HG02852 (cell line): ENCODE results near the gene HDAC8.
A peak's percentile ranks its signal among the peaks of the same experiment; 100 is the strongest.

Experiments used
- ATAC-seq: cut with Tn5 transposase; IDR thresholded peaks from one replicate; pipeline ENCODE4 v1.9.1; 2021; ENCODE audit warnings: mild to moderate bottlenecking, moderate library complexity; ENCODE audit not compliant: unreplicated experiment

HDAC8 gene

DNA sequence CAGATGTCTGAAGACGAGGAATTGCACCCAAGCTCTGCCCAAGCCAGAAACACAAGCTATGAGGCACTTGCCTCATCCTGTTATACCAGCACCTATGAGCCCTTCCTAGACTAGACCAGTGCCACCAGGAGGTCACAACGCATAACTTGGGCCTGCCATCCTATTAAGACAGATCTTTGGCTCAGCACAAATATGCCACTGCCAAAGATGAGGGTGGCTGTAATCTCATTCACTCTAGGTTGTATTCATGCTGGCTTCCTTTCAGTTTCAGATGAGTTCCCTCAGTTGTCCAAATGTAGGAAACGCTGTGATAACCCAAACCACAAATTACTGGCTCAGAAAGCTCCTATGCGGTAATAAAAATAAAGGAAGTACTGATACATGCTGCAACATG lies 190.4 kb downstream of the HDAC8 start:
- no peak for ATAC-seq

DNA sequence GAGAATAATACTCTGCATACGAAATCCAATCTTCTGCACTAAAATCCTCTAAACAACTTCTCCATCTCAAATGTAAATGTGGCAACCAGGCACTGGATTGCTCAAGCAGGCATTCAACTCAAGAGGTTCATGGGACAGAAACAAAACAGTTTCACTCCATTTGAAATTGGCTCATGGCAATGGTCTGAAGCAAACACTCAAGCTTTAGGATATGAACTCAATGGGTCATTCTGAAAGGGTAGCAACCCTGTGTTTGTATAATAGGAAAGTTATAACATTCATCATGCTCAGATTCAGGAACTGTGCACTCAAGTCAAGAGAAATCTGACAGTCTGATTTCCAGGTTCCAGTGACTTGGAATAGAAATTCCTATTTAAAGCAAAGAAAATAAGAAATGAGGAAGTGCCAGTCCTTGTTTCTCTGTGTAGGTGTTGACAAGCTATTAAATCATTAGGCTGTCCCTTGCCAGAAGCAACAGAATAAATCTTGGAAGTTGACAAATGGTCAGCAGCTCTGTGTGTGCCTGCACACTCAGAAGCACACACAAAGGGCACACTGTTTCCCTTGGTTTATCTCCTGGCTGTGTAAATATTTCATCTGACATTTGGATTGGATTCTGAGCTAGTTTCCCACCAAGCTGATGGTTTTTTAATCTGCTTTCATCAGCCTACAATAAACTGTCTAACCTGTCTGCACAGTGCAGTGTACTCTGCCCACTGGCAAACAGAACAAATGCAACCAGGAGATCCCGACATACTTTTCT lies 191.0 kb downstream of the HDAC8 start:
- no peak for ATAC-seq

GRCh38 chrX:72376124-72376523 lies 196.5 kb downstream of the HDAC8 start:
- no peak for ATAC-seq

DNA sequence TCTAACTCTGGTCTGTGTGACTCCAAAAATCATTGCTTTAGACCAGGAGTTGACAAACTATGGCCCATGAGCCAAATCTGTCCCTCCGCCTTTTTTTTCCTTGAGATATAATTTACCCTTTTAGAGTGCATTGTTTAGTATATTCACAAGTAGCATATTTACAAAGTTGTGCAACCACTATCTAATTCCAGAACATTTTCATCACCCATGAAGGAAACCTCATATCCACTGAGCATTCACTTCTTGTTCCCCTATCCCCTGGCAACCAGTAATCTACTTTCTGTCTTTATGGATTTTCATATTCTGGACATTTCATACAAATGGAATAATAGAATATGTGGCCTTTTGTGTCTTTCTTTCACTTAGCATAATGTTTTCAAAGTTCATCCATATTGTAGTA lies 199.5 kb downstream of the HDAC8 start:
- no peak for ATAC-seq

- no peak for ATAC-seq
These were observed 199.9 kb downstream of the HDAC8 start for GRCh38 chrX:72372735-72373134.

- ATAC-seq = peak; percentile 66
These were observed 201.2 kb downstream of the HDAC8 start for GRCh38 chrX:72371405-72371804.

DNA sequence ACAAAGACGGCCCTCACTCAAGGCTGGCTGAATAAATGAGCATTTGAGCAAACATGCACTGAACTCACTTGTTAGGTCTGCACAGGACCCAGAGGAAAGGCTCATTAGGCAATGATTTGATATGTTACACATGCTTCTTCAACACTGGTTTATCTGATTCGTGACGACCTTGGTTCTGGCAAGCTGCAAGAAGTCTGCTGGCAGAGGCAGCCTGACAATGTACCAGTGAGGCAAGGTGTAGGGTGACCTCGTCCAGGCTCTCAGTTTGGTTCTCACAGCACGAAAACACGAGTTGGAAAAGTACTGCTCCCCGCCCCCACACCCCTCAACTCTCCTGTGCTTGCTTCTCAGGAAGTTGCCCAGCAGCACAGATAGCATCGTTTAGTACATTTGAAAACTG lies 203.8 kb downstream of the HDAC8 start:
- ATAC-seq = no peak

DNA sequence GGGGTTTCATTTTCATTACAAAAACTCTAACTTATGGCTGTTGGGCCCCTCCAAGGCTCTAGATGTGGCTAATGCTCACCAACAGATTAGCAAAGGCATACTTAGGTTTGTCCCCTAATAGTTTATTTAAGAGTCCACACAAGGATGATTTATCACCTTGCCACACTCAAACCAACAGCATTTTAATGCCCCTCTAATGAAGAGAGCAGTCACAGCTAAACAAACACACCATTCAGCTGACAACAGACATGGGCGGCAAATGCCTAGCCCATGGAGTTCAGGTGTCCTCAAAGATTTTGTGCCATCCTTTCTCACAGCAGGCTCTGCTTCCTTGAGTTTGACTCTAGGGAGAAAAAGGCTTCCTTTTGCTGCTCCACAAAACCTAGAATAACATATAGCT lies 205.1 kb downstream of the HDAC8 start:
- ATAC-seq = no peak

GRCh38 chrX:72366701-72367454 lies 205.8 kb downstream of the HDAC8 start:
- ATAC-seq = no peak

GRCh38 chrX:72366178-72366577 lies 206.5 kb downstream of the HDAC8 start:
- ATAC-seq = no peak

GRCh38 chrX:72365126-72365525 lies 207.5 kb downstream of the HDAC8 start:
- no peak for ATAC-seq

DNA sequence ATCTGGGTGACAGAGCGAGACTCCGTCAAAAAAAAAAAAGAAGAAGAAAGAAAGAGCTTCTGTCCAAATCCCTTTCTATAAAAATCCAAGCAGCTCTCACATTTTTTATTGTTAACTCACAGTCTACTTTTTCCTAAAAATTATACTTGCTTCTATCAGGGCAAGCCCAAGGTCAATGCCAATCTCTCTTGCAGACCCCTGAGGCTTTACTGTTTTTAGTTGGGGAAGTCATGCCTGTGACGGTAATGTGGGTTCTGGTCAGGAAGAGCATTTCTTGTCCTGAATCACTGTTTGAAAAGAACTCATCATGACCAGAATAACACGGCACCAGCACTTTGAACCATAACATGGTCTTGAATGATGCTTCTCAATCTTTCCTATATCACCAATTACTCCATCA lies 212.3 kb downstream of the HDAC8 start:
- ATAC-seq = no peak

- ATAC-seq = no peak
These were observed 214.3 kb downstream of the HDAC8 start for GRCh38 chrX:72358313-72358712.

DNA sequence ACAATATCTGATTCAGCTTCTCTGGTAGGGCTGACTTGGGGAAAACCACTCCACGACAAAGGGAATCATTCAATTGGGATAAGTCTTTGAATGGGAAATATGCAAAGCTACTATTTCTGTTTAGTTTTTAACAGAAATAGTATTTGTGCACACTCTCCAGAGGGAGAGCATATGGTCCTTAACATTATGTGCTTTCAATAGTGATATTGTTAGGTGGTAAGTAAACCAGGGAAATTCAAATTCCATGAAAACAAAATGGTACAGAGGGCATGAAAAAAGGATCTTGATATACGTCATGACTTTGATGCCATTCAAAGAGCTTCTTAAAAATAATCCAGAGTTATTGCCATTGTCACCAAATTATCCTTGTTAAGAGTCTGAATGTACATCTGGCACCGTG lies 219.9 kb downstream of the HDAC8 start:
- ATAC-seq = no peak

DNA sequence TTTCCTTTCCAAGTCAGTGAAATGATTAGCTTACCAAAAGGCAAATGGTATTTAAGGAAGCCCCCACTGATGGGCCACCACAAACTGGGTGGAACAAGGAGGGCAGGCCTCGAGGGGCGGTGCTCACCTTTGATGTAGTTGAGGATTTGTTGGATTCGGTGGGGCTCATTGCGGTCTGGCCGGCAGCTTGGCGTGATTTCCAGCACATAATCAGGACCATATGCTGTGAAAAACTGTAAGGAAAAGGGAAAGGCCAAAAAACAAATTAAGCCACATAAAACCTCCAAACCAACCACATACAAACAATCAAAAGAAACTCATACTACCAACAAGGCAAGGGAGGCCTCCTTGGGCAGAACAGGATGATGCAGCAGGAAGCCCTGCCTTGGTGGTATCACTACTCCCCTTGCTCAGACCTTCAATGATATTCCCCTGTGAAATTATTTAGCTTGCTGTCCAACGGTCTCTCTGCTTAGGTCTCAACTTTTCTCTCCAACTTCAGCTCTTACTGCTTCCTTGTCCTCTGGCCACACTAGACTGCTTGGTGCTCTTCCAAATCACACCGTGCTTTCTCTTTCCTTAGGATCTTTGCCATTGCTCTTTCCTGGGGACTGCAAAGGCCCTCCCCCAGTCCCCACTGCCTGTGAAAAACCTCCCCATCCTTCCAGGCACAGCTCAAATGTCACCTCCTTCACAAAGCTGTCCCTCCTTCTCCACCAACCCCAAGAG lies 220.9 kb downstream of the HDAC8 start:
- ATAC-seq = no peak

- ATAC-seq = peak; percentile 97
These were observed 223.5 kb downstream of the HDAC8 start for GRCh38 chrX:72349190-72349589.

DNA sequence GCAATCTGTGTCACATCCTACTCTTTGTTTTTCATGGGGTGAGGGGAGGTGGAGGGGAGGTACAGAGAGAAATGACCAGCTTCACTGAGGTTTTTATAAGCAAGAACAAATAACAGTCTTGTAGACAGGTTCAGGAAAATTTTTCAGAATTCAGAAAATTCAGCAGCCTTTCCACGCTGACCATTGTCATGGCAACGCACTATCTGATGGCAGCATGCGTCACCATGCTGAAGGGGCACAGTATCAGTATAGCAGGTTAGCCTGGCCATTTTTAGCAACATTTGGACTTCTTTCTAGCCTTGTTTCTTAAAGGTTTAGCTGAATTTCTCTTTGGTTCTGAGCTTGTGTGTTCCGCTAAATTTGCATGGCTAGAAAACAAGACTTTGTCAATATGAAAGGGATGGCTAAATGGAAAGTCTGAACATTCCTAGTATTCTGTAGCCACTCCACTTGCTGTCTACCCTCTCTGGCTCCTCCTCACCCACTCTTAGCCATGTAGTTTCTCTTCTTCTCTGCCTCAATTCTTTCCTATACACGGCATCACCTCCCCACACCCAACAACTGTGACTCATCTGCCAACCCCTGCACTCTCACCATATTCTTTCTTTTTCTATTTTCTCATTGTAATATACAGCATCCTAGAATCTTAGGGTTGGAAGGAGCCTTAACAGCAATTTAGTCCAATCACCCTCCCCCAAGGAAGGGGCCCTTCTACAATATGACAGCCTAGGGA lies 224.2 kb downstream of the HDAC8 start:
- ATAC-seq = peak; percentile 13

DNA sequence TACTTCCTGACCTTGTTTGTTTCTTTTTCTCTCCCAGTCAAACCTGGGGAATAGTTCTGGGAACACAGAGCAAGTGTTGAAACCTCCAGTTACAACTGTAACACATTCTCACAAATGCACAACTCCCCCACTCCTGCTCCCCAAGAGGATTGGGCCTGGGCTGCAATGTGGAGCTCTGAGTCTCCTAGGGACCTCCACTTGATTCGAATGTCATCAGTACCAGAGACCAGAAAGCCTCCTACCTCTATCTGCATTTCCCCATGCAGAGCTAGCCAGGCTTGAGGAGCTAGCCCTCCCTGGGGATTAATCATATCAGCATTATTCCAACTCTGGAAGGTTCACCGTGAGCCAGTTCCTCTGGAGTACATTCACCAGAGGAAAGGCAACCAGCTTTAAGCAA lies 225.3 kb downstream of the HDAC8 start:
- no peak for ATAC-seq

DNA sequence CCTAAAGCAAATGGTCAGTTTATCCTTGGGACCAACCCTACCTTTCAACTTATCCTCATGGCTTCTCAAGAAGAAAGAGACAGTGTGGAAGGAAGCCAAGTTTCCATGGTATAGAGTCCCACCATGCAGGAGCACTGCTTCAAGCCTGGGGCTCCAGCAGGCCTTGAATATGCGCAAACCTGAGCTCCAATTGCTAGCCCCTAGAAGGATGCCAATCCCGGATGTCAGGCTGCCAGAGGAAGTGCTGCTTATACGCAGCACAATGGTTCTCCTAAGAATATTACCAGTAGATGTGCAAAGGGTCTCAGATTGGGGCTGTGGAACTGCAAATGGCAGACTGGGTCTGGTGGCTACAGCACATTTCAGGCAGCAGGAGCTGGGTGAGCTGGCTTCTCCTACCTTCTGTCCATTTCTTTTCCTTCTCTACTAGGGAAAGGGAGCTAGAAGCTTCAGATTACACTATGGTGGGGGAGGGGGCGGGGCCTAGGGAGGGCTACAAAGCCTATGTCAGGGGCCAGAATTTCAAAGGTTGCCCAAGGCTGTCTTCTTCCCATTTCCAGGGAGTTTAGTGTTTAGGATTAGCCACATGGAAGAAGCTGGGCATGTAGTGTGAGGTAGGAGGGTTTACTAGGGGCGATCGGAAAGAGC lies 226.2 kb downstream of the HDAC8 start:
- ATAC-seq = no peak

GRCh38 chrX:72340626-72341025 lies 232.0 kb downstream of the HDAC8 start:
- no peak for ATAC-seq

- ATAC-seq = no peak
These were observed 232.6 kb downstream of the HDAC8 start for GRCh38 chrX:72340041-72340440.
